ENCODE results near the gene PLCL2.

GRCh38 chr3:17038141-17038540 lies 153.4 kb downstream of the PLCL2 start:
- TF ChIP-seq CBFB (IDR thresholded peaks at IDR 0.05; ENCODE audit: low read depth) (no peak), SMC3 (IDR thresholded peaks at IDR 0.05; ENCODE audit: borderline replicate concordance, low read length) (no peak), ATF3 (IDR thresholded peaks at IDR 0.05; ENCODE audit: borderline replicate concordance, extremely low read depth, low read depth, low read length) (no peak), ELK1 (IDR thresholded peaks at IDR 0.05; ENCODE audit: low read depth, low read length) (no peak), KDM1A (IDR thresholded peaks at IDR 0.05; ENCODE audit: borderline replicate concordance) (no peak), CTCF (IDR thresholded peaks at IDR 0.05 in 2 of 3, conservative IDR thresholded peaks at IDR 0.05 in 1 of 3; ENCODE audit: control insufficient read depth in 2 of 3, extremely low read depth in 1 of 3, insufficient read depth in 1 of 3, low read depth in 3 of 3, low read length in 3 of 3) (no peak), ZNF24 (IDR thresholded peaks at IDR 0.05) (no peak), BHLHE40 (IDR thresholded peaks at IDR 0.05; ENCODE audit: borderline replicate concordance in 1 of 2, low read depth in 2 of 2, low read length in 1 of 2) (no peak)

All from GM12878 (cell line).